HEK293 (cell line): ENCODE measurements around the gene TNFRSF8.

Source experiments
- CTCF ChIA-PET: fragments of 350-600 bp; formaldehyde crosslinking; extraction: SDS; loops from one replicate; lab custom pipeline; 2021; ENCODE audit warnings: antibody characterized with exemption; lab: Yijun Ruan, JAX
- POLR2A ChIA-PET: fragments of 300-600 bp; formaldehyde crosslinking; extraction: SDS; loops from one replicate; lab custom pipeline; 2020; ENCODE audit warnings: antibody characterized with exemption, inconsistent platforms; lab: Yijun Ruan, JAX
- H3K27ac ChIP-seq: fragments of 200-500 bp; sonication (Bioruptor generic); 2 replicates; pipeline ENCODE4 v1.5.1; 2014; ENCODE audit warnings: low read depth, low read length, control low read depth, inconsistent platforms; ENCODE audit errors: extremely low read depth
- H3K36me3 ChIP-seq, 2 experiments: fragments of 200-500 bp in 1 of 2; sonication (Bioruptor generic) in 1 of 2; 1 replicate in 1 of 2; 2 replicates in 1 of 2; pipeline ENCODE4 v1.5.1; 2014 to 2017; ENCODE audit warnings: inconsistent platforms in 2 of 2, low read length in 2 of 2; ENCODE audit not compliant: control insufficient read depth in 2 of 2, insufficient read depth in 1 of 2
- H3K4me1 ChIP-seq: fragments of 200-500 bp; sonication (Bioruptor generic); 2 replicates; pipeline ENCODE4 v1.5.1; 2014; ENCODE audit warnings: mild to moderate bottlenecking, low read length, inconsistent platforms; ENCODE audit not compliant: control insufficient read depth, insufficient read depth
- H3K4me3 ChIP-seq: 2 replicates; pipeline ENCODE4 v1.5.1; 2011; ENCODE audit warnings: low read depth, mild to moderate bottlenecking, control low read depth, low read length, moderate library complexity
- H3K9me3 ChIP-seq: fragments of 200-500 bp; sonication (Bioruptor generic); 2 replicates; pipeline ENCODE4 v1.5.1; 2014; ENCODE audit warnings: low read depth, low read length, inconsistent platforms; ENCODE audit not compliant: control insufficient read depth, insufficient read depth
- EGR2 ChIP-seq: fragments of 450-650 bp; formaldehyde crosslinking; IDR thresholded peaks from 2 replicates; pipeline ENCODE4 v1.5.1; 2016; ENCODE audit warnings: low read depth, missing biosample characterization, missing genetic modification characterization
- ZIC2 ChIP-seq: fragments of 450-650 bp; formaldehyde crosslinking; IDR thresholded peaks from 2 replicates; pipeline ENCODE4 v1.5.1; 2016; ENCODE audit warnings: missing biosample characterization, missing genetic modification characterization
- ZNF239 ChIP-seq: fragments of 450-650 bp; formaldehyde crosslinking; IDR thresholded peaks from 2 replicates; pipeline ENCODE4 v1.5.1; 2016; ENCODE audit warnings: missing biosample characterization, missing genetic modification characterization
- ZNF37A ChIP-seq: fragments of 450-650 bp; IDR thresholded peaks from 2 replicates; pipeline ENCODE4 v1.5.1; 2018; ENCODE audit warnings: missing biosample characterization, missing genetic modification characterization
- ZNF560 ChIP-seq: fragments of 450-650 bp; formaldehyde crosslinking; IDR thresholded peaks from 2 replicates; pipeline ENCODE4 v1.5.1; 2017; ENCODE audit warnings: missing biosample characterization, missing genetic modification characterization, borderline replicate concordance
- ZNF610 ChIP-seq: fragments of 450-650 bp; formaldehyde crosslinking; IDR thresholded peaks from 2 replicates; pipeline ENCODE4 v1.5.1; 2016; ENCODE audit warnings: missing biosample characterization, missing genetic modification characterization, borderline replicate concordance
- ZNF623 ChIP-seq: fragments of 450-650 bp; formaldehyde crosslinking; IDR thresholded peaks from 2 replicates; pipeline ENCODE4 v1.5.1; 2016; ENCODE audit warnings: missing biosample characterization, missing genetic modification characterization
- ZNF629 ChIP-seq: fragments of 450-650 bp; formaldehyde crosslinking; IDR thresholded peaks from 2 replicates; pipeline ENCODE4 v1.5.1; 2017; ENCODE audit warnings: missing biosample characterization, missing genetic modification characterization
- ZNF704 ChIP-seq: fragments of 450-650 bp; formaldehyde crosslinking; IDR thresholded peaks from 2 replicates; pipeline ENCODE4 v1.5.1; 2016; ENCODE audit warnings: missing biosample characterization, missing genetic modification characterization
- ZNF785 ChIP-seq: fragments of 450-650 bp; formaldehyde crosslinking; IDR thresholded peaks from 2 replicates; pipeline ENCODE4 v1.5.1; 2016; ENCODE audit warnings: missing biosample characterization, missing genetic modification characterization
- TF ChIP-seq, protein P1 (sequence below): fragments of 450-650 bp; formaldehyde crosslinking; IDR thresholded peaks from 2 replicates; pipeline ENCODE4 v1.5.1; 2016; ENCODE audit warnings: missing biosample characterization, missing genetic modification characterization
- TF ChIP-seq, protein P2 (sequence below): fragments of 450-650 bp; IDR thresholded peaks from 2 replicates; pipeline ENCODE4 v1.5.1; 2018; ENCODE audit warnings: missing biosample characterization, mild to moderate bottlenecking, missing genetic modification characterization

The TNFRSF8 gene

DNA sequence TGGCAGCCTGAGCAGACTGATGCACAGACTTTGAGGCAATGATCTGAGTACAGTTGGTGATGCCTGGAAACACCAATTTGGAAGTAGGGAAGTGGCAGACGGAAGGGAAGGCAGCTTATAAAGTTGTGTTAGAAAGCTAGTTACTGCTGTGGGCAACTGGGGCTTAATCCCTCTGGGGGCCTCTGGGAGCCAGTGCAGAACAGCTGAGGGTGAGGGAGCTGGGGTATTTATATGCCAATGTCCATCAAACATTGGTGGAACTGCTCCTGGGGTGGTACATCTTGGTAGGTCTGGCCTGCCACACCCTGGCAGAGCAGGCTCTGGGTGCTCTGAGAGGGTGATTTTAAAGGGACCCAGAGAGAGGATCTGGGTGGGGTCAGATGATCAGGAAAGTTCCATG lies 28.1 kb downstream of the TNFRSF8 start:
- Histone ChIP-seq H3K36me3 (no peaks in the 10 kb centered on the region), H3K9me3 (no peaks in the 10 kb centered on the region), H3K27ac (no peak overlapping the region), H3K4me1 (no peaks in the 10 kb centered on the region), H3K4me3 (no peak overlapping the region)
- CTCF ChIA-PET, result no interaction called here
- POLR2A ChIA-PET, result interaction anchor here (0.5 kb wide), 1 partner anchor 182 kb away, joined by 3 read pairs; no protein-coding TSS in a partner anchor
- TF ChIP-seq ZNF239 (tag by site-specific recombination), result no peak
- TF ChIP-seq ZNF37A (tag by site-specific recombination), result peak; percentile 90
- no peak for TF ChIP-seq ZNF785 (tag by site-specific recombination)

GRCh38 chr1:12094180-12094579 lies 31.1 kb downstream of the TNFRSF8 start:
- no peaks in the 10 kb centered on the region for H3K9me3 ChIP-seq
- POLR2A ChIA-PET, result interaction anchor here (0.6 kb wide), 2 partner anchors 97 to 119 kb away, joined by 3 read pairs; no protein-coding TSS in a partner anchor
- H3K4me3 ChIP-seq, result no peak overlapping the region
- TF ChIP-seq ZNF623 (tag by site-specific recombination), result peak; percentile 91
- TF ChIP-seq ZNF704 (tag by site-specific recombination), result no peak
- no peak overlapping the region for H3K27ac ChIP-seq
- CTCF ChIA-PET, result interaction anchor here (0.6 to 1.5 kb wide), 3 partner anchors 9 to 206 kb away, joined by 3 to 5 read pairs (median 3); no protein-coding TSS in a partner anchor
- no peaks in the 10 kb centered on the region for H3K4me1 ChIP-seq
- no peaks in the 10 kb centered on the region for H3K36me3 ChIP-seq

GRCh38 chr1:12095452-12096263 lies 32.6 kb downstream of the TNFRSF8 start:
- Histone ChIP-seq H3K27ac (no peak overlapping the region), H3K4me3 (no peak overlapping the region), H3K9me3 (no peaks in the 10 kb centered on the region), H3K4me1 (no peaks in the 10 kb centered on the region), H3K36me3 (no peaks in the 10 kb centered on the region)
- CTCF ChIA-PET, result interaction anchor here (0.6 to 1.0 kb wide), 2 partner anchors 54 to 126 kb away, joined by 3 to 4 read pairs; no protein-coding TSS in a partner anchor
- POLR2A ChIA-PET, result no interaction called here
- peak; percentile 14; the same call in 1 of the 2 replicates for TF ChIP-seq EGR2
- no peak for TF ChIP-seq ZIC2 (tag by site-specific recombination)

DNA sequence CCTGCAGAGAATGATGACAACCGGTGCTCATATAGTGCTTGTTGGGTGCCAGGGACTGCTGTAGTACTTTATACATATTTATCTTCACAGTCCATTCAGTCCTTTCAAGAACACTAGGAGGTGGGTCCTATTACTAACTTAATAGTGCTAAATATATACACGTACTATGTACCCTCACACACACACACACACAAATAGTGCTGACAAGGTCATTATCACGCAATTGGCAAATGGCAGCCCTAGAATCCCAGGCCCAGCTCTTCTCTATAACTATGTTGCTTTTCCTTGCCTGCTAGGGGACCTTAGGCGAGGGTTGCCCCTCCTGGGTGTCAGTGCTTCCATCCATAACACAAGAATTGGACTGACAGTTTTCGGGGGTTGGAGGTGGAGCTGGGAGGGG lies 33.5 kb downstream of the TNFRSF8 start:
- no peak overlapping the region for H3K27ac ChIP-seq
- H3K4me1 ChIP-seq, result no peaks in the 10 kb centered on the region
- POLR2A ChIA-PET, result no interaction called here
- TF ChIP-seq ZNF610 (tag by site-specific recombination) (no peak), ZNF560 (tag by site-specific recombination) (no peak), ZNF629 (tag by site-specific recombination) (no peak)
- TF ChIP-seq, protein P1, sequence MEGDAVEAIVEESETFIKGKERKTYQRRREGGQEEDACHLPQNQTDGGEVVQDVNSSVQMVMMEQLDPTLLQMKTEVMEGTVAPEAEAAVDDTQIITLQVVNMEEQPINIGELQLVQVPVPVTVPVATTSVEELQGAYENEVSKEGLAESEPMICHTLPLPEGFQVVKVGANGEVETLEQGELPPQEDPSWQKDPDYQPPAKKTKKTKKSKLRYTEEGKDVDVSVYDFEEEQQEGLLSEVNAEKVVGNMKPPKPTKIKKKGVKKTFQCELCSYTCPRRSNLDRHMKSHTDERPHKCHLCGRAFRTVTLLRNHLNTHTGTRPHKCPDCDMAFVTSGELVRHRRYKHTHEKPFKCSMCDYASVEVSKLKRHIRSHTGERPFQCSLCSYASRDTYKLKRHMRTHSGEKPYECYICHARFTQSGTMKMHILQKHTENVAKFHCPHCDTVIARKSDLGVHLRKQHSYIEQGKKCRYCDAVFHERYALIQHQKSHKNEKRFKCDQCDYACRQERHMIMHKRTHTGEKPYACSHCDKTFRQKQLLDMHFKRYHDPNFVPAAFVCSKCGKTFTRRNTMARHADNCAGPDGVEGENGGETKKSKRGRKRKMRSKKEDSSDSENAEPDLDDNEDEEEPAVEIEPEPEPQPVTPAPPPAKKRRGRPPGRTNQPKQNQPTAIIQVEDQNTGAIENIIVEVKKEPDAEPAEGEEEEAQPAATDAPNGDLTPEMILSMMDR (tag by site-specific recombination), result no peak
- TF ChIP-seq, protein P2, sequence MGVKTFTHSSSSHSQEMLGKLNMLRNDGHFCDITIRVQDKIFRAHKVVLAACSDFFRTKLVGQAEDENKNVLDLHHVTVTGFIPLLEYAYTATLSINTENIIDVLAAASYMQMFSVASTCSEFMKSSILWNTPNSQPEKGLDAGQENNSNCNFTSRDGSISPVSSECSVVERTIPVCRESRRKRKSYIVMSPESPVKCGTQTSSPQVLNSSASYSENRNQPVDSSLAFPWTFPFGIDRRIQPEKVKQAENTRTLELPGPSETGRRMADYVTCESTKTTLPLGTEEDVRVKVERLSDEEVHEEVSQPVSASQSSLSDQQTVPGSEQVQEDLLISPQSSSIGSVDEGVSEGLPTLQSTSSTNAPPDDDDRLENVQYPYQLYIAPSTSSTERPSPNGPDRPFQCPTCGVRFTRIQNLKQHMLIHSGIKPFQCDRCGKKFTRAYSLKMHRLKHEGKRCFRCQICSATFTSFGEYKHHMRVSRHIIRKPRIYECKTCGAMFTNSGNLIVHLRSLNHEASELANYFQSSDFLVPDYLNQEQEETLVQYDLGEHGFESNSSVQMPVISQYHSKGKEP (tag by site-specific recombination), result no peak
- CTCF ChIA-PET, result interaction anchor here (1.0 to 1.8 kb wide), 2 partner anchors 10 to 55 kb away, joined by 4 to 6 read pairs; no protein-coding TSS in a partner anchor
- no peaks in the 10 kb centered on the region for H3K36me3 ChIP-seq
- no peaks in the 10 kb centered on the region for H3K9me3 ChIP-seq
- no peak overlapping the region for H3K4me3 ChIP-seq
